Natural killer cell (primary cell): ENCODE measurements around the gene ATP2B2. TPM values are rescaled to one million over a fixed set of nuclear protein-coding genes. Genes with fewer than 3 reads are reported as not detected.

Experiments used
- ATAC-seq, 3 donors: fragments of 150-1000 bp in 2 of 3; fragments of 200-7000 bp in 1 of 3; cut with Tn5 transposase; 1 replicate in 1 of 3; 2 replicates in 2 of 3; pipeline ENCODE4 v1.10.0; 2021; ENCODE audit warnings: mild to moderate bottlenecking in 2 of 3, moderate library complexity in 2 of 3
- DNase-seq, 2 donors: peaks; one replicate each; pipeline versions ENCODE4 v3.0.0 to v3.0.0-alpha.2; 2013 to 2021; ENCODE audit warnings: mixed read lengths in 1 of 2
- H3K27ac ChIP-seq: one replicate; pipeline ENCODE4 v1.5.1; 2013; ENCODE audit warnings: mild to moderate bottlenecking, low read length
- H3K27me3 ChIP-seq: one replicate; pipeline ENCODE4 v1.6.1; 2013; ENCODE audit warnings: low read length; ENCODE audit not compliant: control insufficient read depth, insufficient read depth
- H3K36me3 ChIP-seq: one replicate; pipeline ENCODE4 v1.6.1; 2013; ENCODE audit warnings: low read length; ENCODE audit not compliant: control insufficient read depth, insufficient read depth
- H3K4me1 ChIP-seq: one replicate; pipeline ENCODE4 v1.6.1; 2013; ENCODE audit warnings: low read length; ENCODE audit not compliant: control insufficient read depth, insufficient read depth
- H3K4me3 ChIP-seq: one replicate; pipeline ENCODE4 v1.5.1; 2013; ENCODE audit warnings: low read length
- H3K9me3 ChIP-seq: one replicate; pipeline ENCODE4 v1.6.1; 2013; ENCODE audit warnings: low read length; ENCODE audit not compliant: control insufficient read depth, insufficient read depth
- H3K27ac Mint-ChIP-seq, 2 donors: one replicate each; pipeline ENCODE4 v1.8.0; 2022; ENCODE audit warnings: mild to moderate bottlenecking in 2 of 2, mixed read lengths in 2 of 2, moderate library complexity in 1 of 2
- H3K27me3 Mint-ChIP-seq, 2 donors: one replicate each; pipeline ENCODE4 v1.8.0; 2022; ENCODE audit warnings: low read depth in 2 of 2, mixed read lengths in 2 of 2
- H3K36me3 Mint-ChIP-seq: one replicate; pipeline ENCODE4 v1.8.0; 2022; ENCODE audit warnings: mixed read lengths
- H3K4me1 Mint-ChIP-seq, 2 donors: one replicate each; pipeline ENCODE4 v1.8.0; 2022; ENCODE audit warnings: mixed read lengths in 2 of 2
- H3K4me3 Mint-ChIP-seq: one replicate; pipeline ENCODE4 v1.8.0; 2022; ENCODE audit warnings: mild to moderate bottlenecking, moderate library complexity, mixed read lengths
- H3K9me3 Mint-ChIP-seq, 2 donors: one replicate each; pipeline ENCODE4 v1.8.0; 2022; ENCODE audit warnings: mixed read lengths in 2 of 2
- CTCF ChIP-seq: fragments of 200-600 bp; IDR thresholded peaks from one replicate; pipeline ENCODE4 v1.8.0; 2022; ENCODE audit warnings: antibody characterized with exemption
- WGBS: methylation state at CpG from one replicate; pipeline ENCODE4 v1.1.7; 2013; ENCODE audit warnings: missing lambda C conversion rate; ENCODE audit not compliant: insufficient coverage; 5-methylcytosine and 5-hydroxymethylcytosine counted together
- intact Hi-C: fragments of 100-400 bp; cut with micrococcal nuclease; formaldehyde crosslinking; loops from one replicate; pipeline ENCODE4 v1.14.2; 2022
- total RNA-seq, 4 donors: library from RNA; stranded (reverse); fragments of 120-200 nt in 1 of 4; gene quantifications; one replicate each; pipeline versions ENCODE4 v1.2.3 to v1.2.4, GENCODE V29; 2013 to 2022

ATP2B2 gene
- total RNA-seq, 3 donors from 2014 or later (not counting 1 experiment from before 2014, with no cell fraction given), result not detected

DNA sequence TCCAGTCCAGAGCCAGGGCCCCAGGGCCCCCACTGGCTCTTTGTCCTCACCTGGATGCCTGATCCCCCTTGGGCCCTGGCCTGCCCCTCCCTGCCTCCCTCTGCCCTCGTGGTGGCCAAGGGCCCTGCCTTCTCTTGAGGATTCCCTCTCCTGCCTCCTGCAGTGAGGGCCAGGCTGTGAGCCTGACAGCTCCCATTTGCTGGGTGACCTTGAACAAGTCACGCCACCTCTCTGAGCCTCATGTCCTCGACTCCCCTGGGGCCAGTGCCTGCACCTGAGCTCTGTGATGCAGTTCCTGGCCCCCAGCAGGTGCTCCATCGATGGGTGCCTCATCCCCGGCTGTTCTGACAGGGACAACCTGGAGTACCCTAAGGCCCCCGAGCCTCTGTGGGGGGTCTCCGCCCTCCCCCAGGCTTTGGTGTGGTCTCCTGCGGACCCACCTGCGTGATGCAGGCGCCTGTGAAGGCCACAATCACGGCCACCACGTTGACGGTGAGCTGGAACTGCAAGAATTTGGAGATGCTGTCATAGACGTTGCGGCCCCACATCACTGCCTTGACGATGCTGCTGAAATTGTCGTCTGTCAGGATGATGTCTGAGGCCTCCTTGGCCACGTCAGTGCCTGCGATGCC is 160.3 kb downstream of the ATP2B2 start:
- Histone ChIP-seq H3K36me3 (no peaks in the 10 kb centered on the region), H3K27ac (no peak overlapping the region), H3K4me3 (no peak overlapping the region), H3K4me1 (peaks cover 3% of the 10 kb centered on the region), H3K9me3 (no peaks in the 10 kb centered on the region), H3K27me3 (no peaks in the 10 kb centered on the region)
- H3K36me3 Mint-ChIP-seq, result no peaks in the 10 kb centered on the region
- intact Hi-C loops, result loop anchor here (1.0 kb wide), 1 partner anchor 394 kb away; no protein-coding TSS in a partner anchor
- no peak overlapping the region for H3K27ac Mint-ChIP-seq
- TF ChIP-seq CTCF, result no peak
- H3K4me3 Mint-ChIP-seq, result no peak overlapping the region
- DNase-seq (no peak), ATAC-seq (no peak)
- WGBS, result 74% methylated on average over 19 of the region's 19 CpGs
- H3K9me3 Mint-ChIP-seq, result no peaks in the 10 kb centered on the region
- no peaks in the 10 kb centered on the region for H3K4me1 Mint-ChIP-seq
- no peaks in the 10 kb centered on the region for H3K27me3 Mint-ChIP-seq

DNA sequence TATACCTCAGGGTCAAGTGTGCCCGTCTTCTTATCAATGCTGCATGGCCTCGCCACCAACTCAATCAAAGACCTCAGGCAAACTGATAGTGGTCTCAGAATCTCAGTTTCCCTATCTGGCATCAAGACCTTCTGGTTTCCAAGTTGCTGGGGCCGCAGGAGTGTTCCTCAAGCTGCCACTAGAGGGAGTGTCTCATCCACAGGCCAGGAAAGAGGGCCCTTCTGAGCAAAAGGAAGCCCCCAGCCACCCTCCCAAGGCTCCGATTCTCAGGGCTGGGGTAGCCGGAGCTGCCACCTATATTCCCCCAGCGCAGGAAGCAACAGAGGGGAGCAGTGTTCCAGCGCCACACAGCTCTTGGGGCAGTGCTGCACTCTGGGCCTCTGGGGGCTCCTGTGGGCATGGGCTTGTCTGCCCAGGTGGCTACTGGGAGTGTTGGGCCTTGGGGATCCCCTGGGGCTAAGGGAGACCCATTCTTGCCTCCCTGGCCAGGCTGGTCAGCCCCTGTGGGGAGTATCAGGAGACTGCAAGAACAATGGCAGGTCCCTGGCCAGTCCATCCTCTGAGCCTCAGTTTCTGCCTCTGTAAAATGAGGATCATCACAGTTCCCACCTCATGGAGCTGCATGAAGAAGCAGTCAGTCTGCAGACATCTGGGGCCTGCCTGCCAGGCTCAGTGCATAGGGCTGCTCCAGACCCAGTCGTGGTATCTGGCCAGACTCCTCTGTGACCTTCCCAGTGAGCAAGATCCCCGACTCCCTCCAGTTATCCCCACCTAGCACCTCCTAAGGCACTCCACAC is 161.0 kb downstream of the ATP2B2 start:
- Histone ChIP-seq H3K4me3 (no peak overlapping the region), H3K36me3 (no peaks in the 10 kb centered on the region), H3K4me1 (peaks cover 3% of the 10 kb centered on the region), H3K27ac (no peak overlapping the region), H3K27me3 (no peaks in the 10 kb centered on the region), H3K9me3 (no peaks in the 10 kb centered on the region)
- H3K4me1 Mint-ChIP-seq, result no peaks in the 10 kb centered on the region
- DNase-seq, result peak; percentile 47 to 77
- H3K36me3 Mint-ChIP-seq, result no peaks in the 10 kb centered on the region
- ATAC-seq, result peak in 2 of 3 donors; percentile 47 to 65
- TF ChIP-seq CTCF, result peak; percentile 92
- H3K9me3 Mint-ChIP-seq, result no peaks in the 10 kb centered on the region
- intact Hi-C loops, result loop anchor here (1.0 kb wide), 1 partner anchor 395 kb away; no protein-coding TSS in a partner anchor
- H3K27me3 Mint-ChIP-seq, result no peaks in the 10 kb centered on the region
- WGBS, result 30% methylated on average over 9 of the region's 9 CpGs
- no peak overlapping the region for H3K27ac Mint-ChIP-seq
- no peak overlapping the region for H3K4me3 Mint-ChIP-seq

DNA sequence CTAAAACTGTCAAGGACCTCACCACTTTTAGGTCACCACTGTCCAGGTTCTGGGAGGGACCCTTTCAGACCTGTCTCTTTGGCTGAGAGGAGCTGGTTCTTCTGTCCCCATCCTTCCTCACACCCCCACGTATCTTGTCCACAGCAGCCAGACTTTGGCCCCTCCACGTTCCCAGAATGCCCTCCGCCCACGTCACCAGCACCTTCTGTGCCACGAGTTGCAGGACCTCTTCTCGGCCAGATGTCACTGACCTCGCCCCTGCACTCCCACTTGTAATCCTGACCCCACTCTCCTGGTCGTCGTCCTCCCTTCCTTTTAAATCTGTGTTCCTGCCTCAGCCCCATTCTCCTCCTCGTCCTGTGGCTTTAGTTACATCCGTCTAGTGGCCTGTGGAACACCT is 161.9 kb downstream of the ATP2B2 start:
- DNase-seq, result no peak
- intact Hi-C loops, result no loop called here
- H3K9me3 Mint-ChIP-seq, result no peaks in the 10 kb centered on the region
- no peaks in the 10 kb centered on the region for H3K36me3 Mint-ChIP-seq
- Histone ChIP-seq H3K27me3 (no peaks in the 10 kb centered on the region), H3K4me1 (peaks cover 3% of the 10 kb centered on the region), H3K4me3 (no peak overlapping the region), H3K27ac (no peak overlapping the region), H3K9me3 (no peaks in the 10 kb centered on the region), H3K36me3 (no peaks in the 10 kb centered on the region)
- no peak overlapping the region for H3K27ac Mint-ChIP-seq
- no peak overlapping the region for H3K4me3 Mint-ChIP-seq
- no peak for TF ChIP-seq CTCF
- H3K27me3 Mint-ChIP-seq, result no peaks in the 10 kb centered on the region
- no peaks in the 10 kb centered on the region for H3K4me1 Mint-ChIP-seq
- no peak for ATAC-seq
- WGBS, result 64% methylated on average over 11 of the region's 11 CpGs
